GM23338 (cell line): ENCODE data around the gene DKK2. TPM values are rescaled to one million over a fixed set of nuclear protein-coding genes. Genes with fewer than 3 reads are reported as not detected.

Experiments
- ATAC-seq: fragments of 200-7000 bp; cut with Tn5 transposase; 3 replicates; pipeline ENCODE4 v1.9.1; 2020
- DNase-seq: peaks from one replicate; pipeline ENCODE4 v3.0.0-alpha.2; 2015; ENCODE audit warnings: low spot score
- H2AFZ ChIP-seq: fragments of 200-600 bp; sonication (generic); 2 replicates; pipeline ENCODE4 v1.8.0; 2016; ENCODE audit warnings: antibody characterized with exemption, mild to moderate bottlenecking, moderate library complexity
- H3F3A ChIP-seq: fragments of 200-600 bp; sonication (generic); replicated peaks from 2 replicates; pipeline ENCODE4 v1.8.0; 2017; ENCODE audit warnings: antibody characterized with exemption, mixed run types, low read depth
- H3K27ac ChIP-seq: fragments of 200-600 bp; sonication (generic); 2 replicates; pipeline ENCODE4 v1.6.1; 2016; ENCODE audit warnings: low read depth
- H3K27me3 ChIP-seq: fragments of 200-600 bp; sonication (generic); 2 replicates; pipeline ENCODE4 v1.8.0; 2016; ENCODE audit warnings: mild to moderate bottlenecking, mixed run types, moderate library complexity; ENCODE audit not compliant: insufficient read depth
- H3K36me3 ChIP-seq: fragments of 200-600 bp; sonication (generic); 2 replicates; pipeline ENCODE4 v1.8.0; 2016; ENCODE audit warnings: mild to moderate bottlenecking; ENCODE audit not compliant: insufficient read depth
- H3K4me1 ChIP-seq: fragments of 200-600 bp; sonication (generic); 2 replicates; pipeline ENCODE4 v1.8.0; 2016; ENCODE audit warnings: mild to moderate bottlenecking, moderate library complexity; ENCODE audit not compliant: insufficient read depth
- H3K4me2 ChIP-seq: fragments of 200-600 bp; sonication (generic); 2 replicates; pipeline ENCODE4 v1.7.1; 2017; ENCODE audit warnings: mixed run types
- H3K4me3 ChIP-seq: fragments of 200-600 bp; sonication (generic); 2 replicates; pipeline ENCODE4 v1.6.1; 2016; ENCODE audit warnings: mixed run types
- H3K79me2 ChIP-seq: fragments of 200-600 bp; sonication (generic); replicated peaks from 2 replicates; pipeline ENCODE4 v1.8.0; 2017; ENCODE audit warnings: mild to moderate bottlenecking; ENCODE audit not compliant: insufficient read depth
- H3K9me2 ChIP-seq: fragments of 200-600 bp; sonication (generic); 2 replicates; pipeline ENCODE4 v1.8.0; 2017; ENCODE audit not compliant: insufficient read depth
- H4K20me1 ChIP-seq: fragments of 200-600 bp; sonication (generic); replicated peaks from 2 replicates; pipeline ENCODE4 v1.8.0; 2017; ENCODE audit warnings: mild to moderate bottlenecking; ENCODE audit not compliant: insufficient read depth
- H3K27ac Mint-ChIP-seq: 2 replicates; pipeline ENCODE4 v1.8.0; 2020; ENCODE audit warnings: inconsistent platforms, mild to moderate bottlenecking, moderate library complexity, mixed read lengths
- H3K27me3 Mint-ChIP-seq: 3 replicates; pipeline ENCODE4 v1.8.0; 2022; ENCODE audit warnings: low read depth, mild to moderate bottlenecking, moderate library complexity, mixed read lengths, inconsistent platforms; ENCODE audit not compliant: insufficient read depth, poor library complexity
- H3K36me3 Mint-ChIP-seq: 3 replicates; pipeline ENCODE4 v1.8.0; 2021; ENCODE audit warnings: low read depth, mild to moderate bottlenecking, inconsistent platforms, moderate library complexity, mixed read lengths
- H3K4me1 Mint-ChIP-seq: 3 replicates; pipeline ENCODE4 v1.8.0; 2020; ENCODE audit warnings: mild to moderate bottlenecking, inconsistent platforms, mixed read lengths
- H3K4me3 Mint-ChIP-seq: 3 replicates; pipeline ENCODE4 v1.8.0; 2021; ENCODE audit warnings: moderate library complexity, mild to moderate bottlenecking, inconsistent platforms, mixed read lengths
- H3K9me3 Mint-ChIP-seq: 3 replicates; pipeline ENCODE4 v1.8.0; 2020; ENCODE audit warnings: moderate library complexity, mild to moderate bottlenecking, inconsistent platforms, mixed read lengths
- CREB1 ChIP-seq: fragments of 250-450 bp; sonication (Bioruptor Pico); IDR thresholded peaks from 2 replicates; pipeline ENCODE4 v1.5.0; 2020; ENCODE audit warnings: low read depth, mild to moderate bottlenecking, moderate library complexity
- STAT1 ChIP-seq: IDR thresholded peaks from one replicate; pipeline ENCODE4 v1.6.1; 2016; ENCODE audit warnings: antibody characterized with exemption; ENCODE audit not compliant: unreplicated experiment
- polyA plus RNA-seq: library from polyadenylated mRNA; unstranded; fragments of >200 nt; fragmentation: Nextera tagmentation; extraction: Ambion mirVana; gene quantifications from 2 replicates; pipeline ENCODE4 v1.2.1, GENCODE V29; 2016
- total RNA-seq: library from RNA; depleted of rRNA; stranded (reverse); fragments of >200 nt; shearing (Covaris generic); gene quantifications from 2 replicates; pipeline ENCODE4 v1.2.3, GENCODE V29; 2014
- TF ChIP-seq, protein P1 (sequence below): fragments of 250-450 bp; sonication (Bioruptor Pico); IDR thresholded peaks from 2 replicates; pipeline ENCODE4 v1.5.0; 2020; ENCODE audit warnings: mild to moderate bottlenecking, moderate library complexity
- TF ChIP-seq, protein P2 (sequence below), 2 experiments: fragments of 200-600 bp in 1 of 2; sonication (generic) in 1 of 2; conservative IDR thresholded peaks; 2 replicates each; pipeline versions ENCODE4 v1.5.1 to v1.6.1; 2016 to 2017; ENCODE audit warnings: antibody characterized with exemption in 2 of 2, low read depth in 2 of 2, mild to moderate bottlenecking in 2 of 2, moderate library complexity in 1 of 2
- TF ChIP-seq, protein P3 (sequence below): IDR thresholded peaks from 2 replicates; pipeline ENCODE4 v1.6.1; 2016; ENCODE audit warnings: antibody characterized with exemption

Gene DKK2
- total and polyA plus RNA-seq, 2 experiments from 2014 or later, result 0.05 TPM; not detected in 1

DNA sequence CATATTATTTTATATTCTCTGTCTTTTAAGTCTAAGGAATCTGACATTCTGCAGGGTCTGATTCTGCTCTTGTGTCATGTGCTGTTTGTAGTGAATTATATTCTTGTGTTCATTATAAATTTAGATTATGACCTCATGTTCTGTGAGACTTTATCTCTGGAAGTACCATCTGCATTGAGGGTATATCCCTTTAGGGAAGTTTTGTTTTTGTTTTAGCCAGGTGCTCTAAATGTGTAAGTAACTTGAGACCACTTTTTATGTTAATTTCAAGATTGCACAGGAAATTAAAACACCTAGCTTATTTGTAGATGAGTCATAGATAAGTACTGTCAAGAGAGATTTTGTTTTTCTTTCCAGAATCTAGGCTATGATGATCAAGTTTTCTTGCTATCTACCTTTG is 35.0 kb upstream of the DKK2 start (continued):
- TF ChIP-seq, protein P1, sequence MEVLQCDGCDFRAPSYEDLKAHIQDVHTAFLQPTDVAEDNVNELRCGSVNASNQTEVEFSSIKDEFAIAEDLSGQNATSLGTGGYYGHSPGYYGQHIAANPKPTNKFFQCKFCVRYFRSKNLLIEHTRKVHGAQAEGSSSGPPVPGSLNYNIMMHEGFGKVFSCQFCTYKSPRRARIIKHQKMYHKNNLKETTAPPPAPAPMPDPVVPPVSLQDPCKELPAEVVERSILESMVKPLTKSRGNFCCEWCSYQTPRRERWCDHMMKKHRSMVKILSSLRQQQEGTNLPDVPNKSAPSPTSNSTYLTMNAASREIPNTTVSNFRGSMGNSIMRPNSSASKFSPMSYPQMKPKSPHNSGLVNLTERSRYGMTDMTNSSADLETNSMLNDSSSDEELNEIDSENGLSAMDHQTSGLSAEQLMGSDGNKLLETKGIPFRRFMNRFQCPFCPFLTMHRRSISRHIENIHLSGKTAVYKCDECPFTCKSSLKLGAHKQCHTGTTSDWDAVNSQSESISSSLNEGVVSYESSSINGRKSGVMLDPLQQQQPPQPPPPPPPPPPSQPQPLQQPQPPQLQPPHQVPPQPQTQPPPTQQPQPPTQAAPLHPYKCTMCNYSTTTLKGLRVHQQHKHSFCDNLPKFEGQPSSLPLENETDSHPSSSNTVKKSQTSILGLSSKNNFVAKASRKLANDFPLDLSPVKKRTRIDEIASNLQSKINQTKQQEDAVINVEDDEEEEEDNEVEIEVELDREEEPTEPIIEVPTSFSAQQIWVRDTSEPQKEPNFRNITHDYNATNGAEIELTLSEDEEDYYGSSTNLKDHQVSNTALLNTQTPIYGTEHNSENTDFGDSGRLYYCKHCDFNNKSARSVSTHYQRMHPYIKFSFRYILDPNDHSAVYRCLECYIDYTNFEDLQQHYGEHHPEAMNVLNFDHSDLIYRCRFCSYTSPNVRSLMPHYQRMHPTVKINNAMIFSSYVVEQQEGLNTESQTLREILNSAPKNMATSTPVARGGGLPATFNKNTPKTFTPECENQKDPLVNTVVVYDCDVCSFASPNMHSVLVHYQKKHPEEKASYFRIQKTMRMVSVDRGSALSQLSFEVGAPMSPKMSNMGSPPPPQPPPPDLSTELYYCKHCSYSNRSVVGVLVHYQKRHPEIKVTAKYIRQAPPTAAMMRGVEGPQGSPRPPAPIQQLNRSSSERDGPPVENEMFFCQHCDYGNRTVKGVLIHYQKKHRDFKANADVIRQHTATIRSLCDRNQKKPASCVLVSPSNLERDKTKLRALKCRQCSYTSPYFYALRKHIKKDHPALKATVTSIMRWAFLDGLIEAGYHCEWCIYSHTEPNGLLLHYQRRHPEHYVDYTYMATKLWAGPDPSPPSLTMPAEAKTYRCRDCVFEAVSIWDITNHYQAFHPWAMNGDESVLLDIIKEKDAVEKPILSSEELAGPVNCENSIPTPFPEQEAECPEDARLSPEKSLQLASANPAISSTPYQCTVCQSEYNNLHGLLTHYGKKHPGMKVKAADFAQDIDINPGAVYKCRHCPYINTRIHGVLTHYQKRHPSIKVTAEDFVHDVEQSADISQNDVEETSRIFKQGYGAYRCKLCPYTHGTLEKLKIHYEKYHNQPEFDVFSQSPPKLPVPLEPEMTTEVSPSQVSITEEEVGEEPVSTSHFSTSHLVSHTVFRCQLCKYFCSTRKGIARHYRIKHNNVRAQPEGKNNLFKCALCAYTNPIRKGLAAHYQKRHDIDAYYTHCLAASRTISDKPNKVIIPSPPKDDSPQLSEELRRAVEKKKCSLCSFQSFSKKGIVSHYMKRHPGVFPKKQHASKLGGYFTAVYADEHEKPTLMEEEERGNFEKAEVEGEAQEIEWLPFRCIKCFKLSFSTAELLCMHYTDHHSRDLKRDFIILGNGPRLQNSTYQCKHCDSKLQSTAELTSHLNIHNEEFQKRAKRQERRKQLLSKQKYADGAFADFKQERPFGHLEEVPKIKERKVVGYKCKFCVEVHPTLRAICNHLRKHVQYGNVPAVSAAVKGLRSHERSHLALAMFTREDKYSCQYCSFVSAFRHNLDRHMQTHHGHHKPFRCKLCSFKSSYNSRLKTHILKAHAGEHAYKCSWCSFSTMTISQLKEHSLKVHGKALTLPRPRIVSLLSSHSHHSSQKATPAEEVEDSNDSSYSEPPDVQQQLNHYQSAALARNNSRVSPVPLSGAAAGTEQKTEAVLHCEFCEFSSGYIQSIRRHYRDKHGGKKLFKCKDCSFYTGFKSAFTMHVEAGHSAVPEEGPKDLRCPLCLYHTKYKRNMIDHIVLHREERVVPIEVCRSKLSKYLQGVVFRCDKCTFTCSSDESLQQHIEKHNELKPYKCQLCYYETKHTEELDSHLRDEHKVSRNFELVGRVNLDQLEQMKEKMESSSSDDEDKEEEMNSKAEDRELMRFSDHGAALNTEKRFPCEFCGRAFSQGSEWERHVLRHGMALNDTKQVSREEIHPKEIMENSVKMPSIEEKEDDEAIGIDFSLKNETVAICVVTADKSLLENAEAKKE (CRISPR knock-in tag), result no peak
- TF ChIP-seq, protein P2, sequence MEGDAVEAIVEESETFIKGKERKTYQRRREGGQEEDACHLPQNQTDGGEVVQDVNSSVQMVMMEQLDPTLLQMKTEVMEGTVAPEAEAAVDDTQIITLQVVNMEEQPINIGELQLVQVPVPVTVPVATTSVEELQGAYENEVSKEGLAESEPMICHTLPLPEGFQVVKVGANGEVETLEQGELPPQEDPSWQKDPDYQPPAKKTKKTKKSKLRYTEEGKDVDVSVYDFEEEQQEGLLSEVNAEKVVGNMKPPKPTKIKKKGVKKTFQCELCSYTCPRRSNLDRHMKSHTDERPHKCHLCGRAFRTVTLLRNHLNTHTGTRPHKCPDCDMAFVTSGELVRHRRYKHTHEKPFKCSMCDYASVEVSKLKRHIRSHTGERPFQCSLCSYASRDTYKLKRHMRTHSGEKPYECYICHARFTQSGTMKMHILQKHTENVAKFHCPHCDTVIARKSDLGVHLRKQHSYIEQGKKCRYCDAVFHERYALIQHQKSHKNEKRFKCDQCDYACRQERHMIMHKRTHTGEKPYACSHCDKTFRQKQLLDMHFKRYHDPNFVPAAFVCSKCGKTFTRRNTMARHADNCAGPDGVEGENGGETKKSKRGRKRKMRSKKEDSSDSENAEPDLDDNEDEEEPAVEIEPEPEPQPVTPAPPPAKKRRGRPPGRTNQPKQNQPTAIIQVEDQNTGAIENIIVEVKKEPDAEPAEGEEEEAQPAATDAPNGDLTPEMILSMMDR (conservative IDR thresholded peaks at IDR 0.05; ENCODE audit: low read depth in 2 of 2), result no peak

DNA sequence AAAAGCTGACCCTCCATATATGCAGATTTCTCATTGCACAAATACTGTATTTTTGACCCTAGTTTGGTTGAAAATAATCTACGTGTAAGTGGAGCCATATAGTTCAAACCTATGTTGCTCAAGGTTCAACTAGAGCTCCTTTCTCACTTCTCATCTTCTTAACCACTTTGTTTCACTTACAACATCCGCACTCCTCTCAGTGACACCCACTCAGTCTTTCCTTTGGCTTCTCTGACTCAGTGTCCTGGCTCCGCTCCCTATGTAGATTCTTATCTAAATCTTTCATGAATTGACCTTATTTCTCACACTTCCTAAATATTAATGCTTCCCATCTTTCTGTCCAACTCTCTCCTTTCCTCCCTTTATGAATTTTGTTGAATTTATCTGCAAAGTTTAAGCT is 32.9 kb upstream of the DKK2 start:
- Histone ChIP-seq H3K79me2 (no peaks in the 10 kb centered on the region), H3K4me1 (no peaks in the 10 kb centered on the region), H3K36me3 (no peaks in the 10 kb centered on the region), H3K27me3 (no peaks in the 10 kb centered on the region), H3K27ac (no peak overlapping the region), H3F3A (no peaks in the 10 kb centered on the region), H3K4me2 (no peak overlapping the region), H2AFZ (no peak overlapping the region), H3K4me3 (no peak overlapping the region), H4K20me1 (no peaks in the 10 kb centered on the region), H3K9me2 (no peaks in the 10 kb centered on the region)
- ATAC-seq, result no peak
- Mint-ChIP-seq H3K27ac (no peak overlapping the region), H3K9me3 (peaks cover 7% of the 10 kb centered on the region; the same call in 2 of the 3 replicates), H3K4me1 (no peaks in the 10 kb centered on the region), H3K36me3 (peaks cover 3% of the 10 kb centered on the region), H3K27me3 (no peaks in the 10 kb centered on the region), H3K4me3 (no peak overlapping the region)
- TF ChIP-seq STAT1, result no peak
- TF ChIP-seq, protein P3, sequence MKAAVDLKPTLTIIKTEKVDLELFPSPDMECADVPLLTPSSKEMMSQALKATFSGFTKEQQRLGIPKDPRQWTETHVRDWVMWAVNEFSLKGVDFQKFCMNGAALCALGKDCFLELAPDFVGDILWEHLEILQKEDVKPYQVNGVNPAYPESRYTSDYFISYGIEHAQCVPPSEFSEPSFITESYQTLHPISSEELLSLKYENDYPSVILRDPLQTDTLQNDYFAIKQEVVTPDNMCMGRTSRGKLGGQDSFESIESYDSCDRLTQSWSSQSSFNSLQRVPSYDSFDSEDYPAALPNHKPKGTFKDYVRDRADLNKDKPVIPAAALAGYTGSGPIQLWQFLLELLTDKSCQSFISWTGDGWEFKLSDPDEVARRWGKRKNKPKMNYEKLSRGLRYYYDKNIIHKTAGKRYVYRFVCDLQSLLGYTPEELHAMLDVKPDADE, result no peak
- TF ChIP-seq CREB1, result no peak
- no peak for DNase-seq
